Stimulated activated CD8-positive, alpha-beta memory T cell treated with anti-CD3 and anti-CD28 coated beads, Interleukin-4, amount 100 ng/mL, for 4 hours (primary cell): ENCODE measurements around the gene CCL28.
"Not testable (repeated sequence)": the region's sequence is repeated elsewhere in the genome, so short reads cannot be mapped to it uniquely, and the experiment has no call there.

ENCODE experiments used
- DNase-seq, 2 donors: peaks; one replicate each; pipeline ENCODE4 v3.0.0-alpha.2; 2020; ENCODE audit warnings: low read depth in 2 of 2, low spot score in 1 of 2

CCL28 gene, protein sequence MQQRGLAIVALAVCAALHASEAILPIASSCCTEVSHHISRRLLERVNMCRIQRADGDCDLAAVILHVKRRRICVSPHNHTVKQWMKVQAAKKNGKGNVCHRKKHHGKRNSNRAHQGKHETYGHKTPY

DNA sequence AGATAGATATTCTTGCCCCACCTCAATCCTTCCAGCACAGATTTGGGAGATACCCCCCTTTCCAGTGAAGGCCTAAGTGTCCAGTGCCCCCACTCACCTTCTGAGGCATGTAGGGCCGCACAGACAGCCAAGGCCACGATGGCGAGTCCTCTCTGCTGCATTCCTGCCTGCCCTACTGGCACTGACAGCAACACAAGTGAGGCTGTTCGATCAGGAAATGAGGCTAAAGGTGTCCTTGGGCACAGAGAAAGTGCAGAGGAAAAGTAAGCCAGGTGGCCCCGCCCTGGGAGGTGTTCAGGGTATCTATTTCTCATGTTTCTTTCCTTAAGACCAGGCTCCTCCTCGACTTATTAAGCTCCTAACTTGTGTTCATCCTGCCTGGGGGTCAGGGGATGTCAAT, at the start of gene CCL28:
CCL28 (minus strand) TSS at position 236 of the 400 bp plus-strand sequence; CDS start at position 161, 75 bp downstream.
- no peak for DNase-seq

DNA sequence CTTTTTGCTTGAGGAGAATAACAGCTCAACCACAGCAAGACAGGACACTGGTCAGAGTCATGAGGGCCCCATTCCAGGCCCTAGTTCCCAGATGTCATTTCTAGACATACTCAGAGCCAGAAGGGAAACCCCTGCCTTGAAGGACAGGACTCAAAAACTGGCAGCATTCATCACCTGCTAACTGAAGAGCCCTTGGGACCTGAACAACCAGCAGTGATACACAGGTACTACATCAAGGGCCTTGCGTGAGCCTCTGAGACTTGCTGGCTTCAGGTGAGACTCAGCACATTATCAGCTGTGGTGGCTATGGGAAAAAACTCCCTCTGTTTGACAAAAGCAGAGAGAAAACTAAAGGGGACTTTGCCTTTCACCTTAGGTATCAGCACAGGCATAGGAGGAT, 48.9 kb upstream of the CCL28 start:
- no peak for DNase-seq

DNA sequence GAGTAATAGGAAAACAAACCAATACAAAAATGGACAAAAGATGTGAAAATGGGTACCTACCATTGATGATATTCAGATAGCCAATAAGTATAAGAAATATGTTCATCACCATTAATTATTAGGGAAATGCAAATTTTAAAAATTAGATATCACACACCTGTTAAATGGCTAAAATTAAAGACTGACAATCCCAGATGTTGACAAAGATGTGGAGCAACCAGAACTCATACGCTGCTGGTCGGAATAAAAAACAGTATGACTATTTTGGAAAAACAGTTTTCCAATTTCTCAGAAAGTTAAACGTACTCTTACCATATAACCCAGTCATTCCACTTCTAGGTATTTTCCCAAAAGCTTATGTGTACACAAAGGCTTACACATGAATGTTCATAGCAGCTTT, 44.4 kb upstream of the CCL28 start:
- DNase-seq = no peak

DNA sequence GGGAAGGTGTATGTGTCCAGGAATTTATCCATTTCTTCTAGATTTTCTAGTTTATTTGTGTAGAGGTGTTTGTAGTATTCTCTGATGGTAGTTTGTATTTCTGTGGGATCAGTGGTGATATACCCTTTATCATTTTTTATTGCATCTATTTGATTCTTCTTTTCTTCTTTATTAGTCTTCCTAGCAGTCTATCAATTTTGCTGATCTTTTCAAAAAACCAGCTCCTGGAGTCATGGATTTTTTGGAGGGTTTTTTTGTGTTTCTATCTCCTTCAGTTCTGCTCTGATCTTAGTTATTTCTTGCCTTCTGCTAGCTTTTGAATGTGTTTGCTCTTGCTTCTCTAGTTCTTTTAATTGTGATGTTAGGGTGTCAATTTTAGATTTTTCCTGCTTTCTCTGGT, 29.4 kb upstream of the CCL28 start:
- not testable (repeated sequence) for DNase-seq

DNA sequence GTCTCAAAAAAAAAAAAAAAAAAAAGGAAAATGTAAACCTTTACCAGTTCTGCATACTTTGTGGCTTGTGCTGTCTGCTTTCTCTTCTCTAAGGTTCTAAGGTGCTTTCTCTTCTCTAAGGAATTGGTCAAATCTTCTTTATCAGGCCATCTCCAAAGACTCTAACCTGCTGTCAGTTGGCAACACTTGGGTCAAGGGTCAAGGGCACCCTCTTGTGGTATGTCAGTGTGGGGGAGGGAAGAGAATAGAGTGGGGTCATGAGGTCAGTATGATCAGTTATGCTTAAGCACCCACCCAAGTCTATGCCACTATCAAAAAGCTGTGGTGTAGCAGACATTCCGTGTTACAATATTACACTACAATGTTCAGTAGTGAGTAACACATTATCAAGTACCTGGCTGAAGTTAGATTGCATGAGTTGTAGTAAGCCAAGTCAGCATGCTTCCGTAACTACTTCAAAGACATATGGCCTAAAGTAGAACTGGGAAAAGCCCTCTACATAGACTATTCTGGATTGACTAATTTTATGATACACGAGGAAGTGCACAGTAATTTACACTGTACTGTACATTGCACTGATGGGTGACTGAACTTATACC, 25.0 kb upstream of the CCL28 start:
- DNase-seq = no peak

DNA sequence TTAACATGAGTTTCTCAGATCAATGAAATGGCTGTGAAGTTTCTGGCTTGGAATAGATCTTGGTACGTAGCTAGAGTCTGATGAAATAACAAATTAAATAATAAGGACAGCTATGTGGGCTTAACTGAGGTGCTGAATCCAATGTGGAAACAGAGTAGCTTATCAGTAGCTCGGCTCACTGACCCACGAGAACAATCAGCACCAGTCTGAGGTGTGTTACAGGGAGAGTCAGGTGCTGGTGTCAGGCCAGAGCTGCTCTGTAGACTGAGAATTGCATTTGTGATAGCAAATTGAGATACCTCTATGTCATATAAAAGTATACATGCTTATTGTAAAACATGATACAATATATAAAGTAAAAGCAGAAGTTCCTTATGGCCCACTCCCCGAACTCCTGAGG, 21.2 kb upstream of the CCL28 start:
- no peak for DNase-seq

DNA sequence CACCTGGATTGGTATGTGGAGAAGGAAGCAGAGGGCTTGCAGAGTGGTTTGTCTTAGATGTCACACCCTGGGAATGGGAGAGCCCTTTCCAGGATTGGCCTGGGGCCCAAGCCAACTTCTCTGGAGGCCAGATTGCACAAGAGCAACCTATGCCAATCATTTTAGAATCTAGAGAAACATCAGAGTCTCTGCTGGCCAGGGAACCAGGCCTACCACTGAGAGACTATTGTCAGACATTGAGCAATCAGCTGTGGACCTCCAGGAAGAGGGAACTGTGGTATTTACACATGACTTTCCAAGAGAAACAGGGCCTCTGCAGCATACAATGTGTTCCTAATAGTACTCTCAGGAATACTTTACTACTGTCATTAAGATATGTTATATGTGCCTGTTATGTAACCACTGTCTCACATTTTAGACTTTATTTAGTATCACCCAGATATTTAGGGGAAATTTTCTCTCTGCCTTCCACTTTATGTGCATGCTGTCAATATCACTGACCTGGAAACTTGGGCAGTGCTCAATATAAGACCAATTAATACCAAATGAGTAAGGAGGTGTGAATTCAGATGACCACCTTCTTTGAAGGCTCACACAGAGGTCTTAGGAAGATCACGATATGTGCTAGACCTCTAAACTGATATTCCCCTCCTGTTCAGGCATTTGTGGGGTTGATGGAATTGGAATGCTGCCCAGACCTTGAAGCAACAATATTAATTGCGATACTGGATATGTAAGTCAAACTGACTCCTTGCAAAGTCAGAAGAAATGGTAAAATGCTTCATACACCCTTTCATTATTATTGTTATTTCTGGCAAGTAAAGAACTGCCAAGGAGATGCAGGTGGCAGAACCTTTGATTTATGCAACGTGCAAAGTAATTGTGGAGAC, 20.5 kb upstream of the CCL28 start:
- no peak for DNase-seq

DNA sequence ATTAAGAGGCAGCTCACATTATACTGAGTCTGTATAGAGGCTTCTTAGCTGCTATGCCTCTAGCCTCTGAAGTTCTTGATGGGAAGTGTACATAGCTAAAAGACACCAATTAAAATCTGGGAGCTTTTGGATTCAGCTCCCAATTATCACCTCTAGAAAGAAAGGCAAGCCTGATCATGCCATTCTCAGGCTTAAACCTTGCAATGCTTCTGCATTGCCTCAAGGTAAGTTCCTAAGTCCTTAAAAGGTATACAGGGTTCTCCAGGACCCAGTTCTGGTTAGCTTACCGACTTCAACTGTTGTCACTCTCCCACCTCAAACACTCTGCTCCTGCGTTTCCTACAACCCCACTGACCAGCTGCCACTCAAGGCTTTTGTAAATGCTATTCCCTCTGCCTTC, 17.5 kb upstream of the CCL28 start:
- DNase-seq = no peak

DNA sequence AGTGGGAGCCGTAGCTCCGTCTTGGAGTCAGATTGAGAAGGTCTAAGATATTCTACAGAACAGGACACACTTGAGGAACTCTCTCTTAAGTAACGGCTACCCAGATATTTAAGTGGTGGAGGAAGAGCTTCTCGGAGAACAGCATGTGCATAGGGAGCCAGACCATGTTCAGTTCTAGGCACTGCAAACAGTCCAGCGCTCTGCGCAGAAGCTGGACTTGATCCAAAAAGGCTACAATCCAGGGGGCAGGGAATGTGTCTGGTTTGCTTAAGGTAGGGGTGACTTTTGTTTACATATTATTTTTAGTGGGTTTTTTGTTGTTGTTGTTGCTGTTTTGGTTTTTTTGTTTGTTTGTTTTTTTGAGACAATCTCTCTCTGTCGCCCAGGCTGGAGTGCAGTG, 16.8 kb upstream of the CCL28 start:
- no peak for DNase-seq

DNA sequence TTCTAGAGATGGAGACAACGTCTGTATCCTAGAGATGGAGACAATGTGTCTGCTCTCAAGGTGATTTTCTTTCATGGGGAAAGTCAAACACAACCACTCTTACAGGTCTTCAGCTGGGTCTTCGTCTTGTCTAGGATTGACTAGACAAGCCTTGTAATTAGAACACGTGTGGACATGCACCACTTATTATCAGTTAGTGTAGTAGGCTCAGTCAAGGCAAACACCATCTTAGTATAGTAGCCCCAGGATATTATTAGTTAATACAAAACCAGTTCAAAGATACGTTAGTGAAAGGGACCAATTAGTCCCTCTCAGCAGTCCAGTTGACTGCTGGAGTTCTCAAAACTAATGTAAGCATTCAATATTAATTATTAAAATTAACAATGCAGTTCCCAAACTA, 15.1 kb upstream of the CCL28 start:
- DNase-seq = no peak

DNA sequence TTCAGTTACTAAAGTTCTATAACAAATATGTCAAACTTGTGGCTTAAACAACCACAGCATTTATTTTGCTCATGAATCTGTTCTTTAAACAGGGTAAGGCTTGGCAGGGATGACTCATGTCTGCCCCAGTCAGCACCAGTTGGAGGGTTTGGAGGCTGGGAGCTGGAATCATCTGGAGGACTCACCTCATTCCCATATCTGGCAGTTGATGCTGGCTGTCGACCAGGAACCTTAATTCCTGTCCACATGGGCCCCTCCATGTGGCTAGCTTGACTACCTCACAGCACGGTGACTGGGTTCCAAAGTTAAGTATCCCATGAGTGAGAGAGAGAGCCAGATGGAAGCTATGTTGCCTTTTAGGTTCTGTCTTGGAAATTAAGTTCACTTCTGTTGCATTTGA, 13.8 kb upstream of the CCL28 start:
- no peak for DNase-seq

DNA sequence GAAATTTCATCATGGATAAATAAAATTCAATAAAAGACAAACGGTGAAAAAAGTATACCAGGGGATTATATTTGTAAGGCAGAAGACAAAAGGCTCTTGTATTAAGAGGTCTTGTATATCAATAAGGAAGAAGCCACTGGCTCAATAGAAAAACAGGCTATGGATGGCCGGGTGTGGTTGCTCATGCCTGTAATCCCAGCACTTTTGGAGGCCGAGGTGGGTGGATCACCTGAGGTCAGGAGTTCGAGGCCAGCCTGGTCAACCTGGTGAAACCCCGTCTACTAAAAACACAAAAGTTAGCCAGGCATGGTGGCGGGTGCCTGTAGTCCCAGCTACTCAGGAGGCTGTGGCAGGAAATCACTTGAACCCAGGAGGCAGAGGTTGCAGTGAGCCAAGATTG, 10.9 kb upstream of the CCL28 start:
- DNase-seq = not testable (repeated sequence)

DNA sequence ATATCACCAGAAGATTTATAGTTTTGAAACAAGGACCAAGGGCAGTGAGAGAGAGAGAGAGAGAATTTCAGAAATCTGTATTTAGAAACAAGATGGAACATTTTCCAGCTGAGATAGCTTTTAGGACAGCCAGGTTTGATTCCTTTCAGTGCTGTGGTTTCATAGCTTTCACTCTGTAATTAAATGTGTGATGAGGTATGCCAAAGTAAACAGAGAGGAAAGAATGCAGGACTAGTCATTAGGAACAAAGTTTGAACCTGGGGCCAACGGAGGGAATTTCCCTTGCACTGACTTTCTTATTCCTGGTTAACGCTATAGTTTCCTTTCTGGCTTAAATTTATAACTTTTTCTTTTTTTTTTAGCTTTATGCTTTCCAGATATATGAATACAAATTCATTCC, 10.0 kb upstream of the CCL28 start:
- no peak for DNase-seq

DNA sequence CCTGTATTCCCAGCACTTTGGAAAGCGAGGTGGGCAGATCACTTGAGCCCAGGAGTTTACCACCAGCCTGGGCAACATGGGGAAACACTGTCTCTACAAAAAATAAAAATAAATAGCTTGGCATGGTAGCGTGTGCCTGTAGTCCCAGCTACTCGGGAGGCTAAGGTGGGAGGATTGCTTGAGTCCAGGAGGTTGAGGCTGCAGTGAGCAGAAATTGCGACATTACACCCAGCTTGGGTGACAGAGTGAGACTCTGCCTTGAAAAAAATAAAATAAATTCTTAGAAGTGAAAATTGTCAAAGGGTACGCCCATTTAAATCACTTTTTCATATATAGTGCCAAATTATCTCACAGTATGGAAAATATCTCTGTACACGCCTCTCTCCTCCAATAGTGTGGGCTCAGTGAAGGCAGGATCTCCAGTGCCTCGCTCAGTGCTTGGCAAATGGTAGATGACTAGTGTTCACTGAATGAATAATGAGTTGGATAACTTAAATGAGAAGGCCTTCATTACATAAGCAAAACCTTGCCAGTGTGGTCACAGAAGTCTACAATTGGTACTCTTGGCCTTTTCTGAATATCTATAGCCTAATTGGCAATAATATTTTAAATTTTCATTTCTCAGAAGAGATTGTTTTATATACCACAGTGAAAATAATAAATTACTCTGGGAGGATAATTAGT, 9.4 kb upstream of the CCL28 start:
- no peak for DNase-seq

DNA sequence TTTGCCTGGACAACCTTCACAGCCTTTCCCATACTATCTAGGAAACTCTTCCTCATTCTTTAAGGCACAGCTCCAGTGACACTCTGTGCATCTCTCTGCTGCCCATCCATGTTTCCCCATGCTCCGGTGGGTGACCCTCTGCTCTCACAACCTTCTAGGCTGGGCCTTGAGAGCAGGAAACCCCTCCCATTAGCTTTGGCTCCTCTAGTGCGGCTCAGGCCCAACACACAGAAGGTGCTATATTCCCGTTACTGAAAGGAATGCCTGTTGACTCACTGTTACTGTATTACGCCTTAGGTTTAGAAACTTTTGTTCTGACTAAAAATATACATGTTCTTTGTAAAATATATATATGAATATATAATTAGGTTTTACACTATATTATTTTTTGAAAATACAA, 8.1 kb upstream of the CCL28 start:
- DNase-seq = no peak

DNA sequence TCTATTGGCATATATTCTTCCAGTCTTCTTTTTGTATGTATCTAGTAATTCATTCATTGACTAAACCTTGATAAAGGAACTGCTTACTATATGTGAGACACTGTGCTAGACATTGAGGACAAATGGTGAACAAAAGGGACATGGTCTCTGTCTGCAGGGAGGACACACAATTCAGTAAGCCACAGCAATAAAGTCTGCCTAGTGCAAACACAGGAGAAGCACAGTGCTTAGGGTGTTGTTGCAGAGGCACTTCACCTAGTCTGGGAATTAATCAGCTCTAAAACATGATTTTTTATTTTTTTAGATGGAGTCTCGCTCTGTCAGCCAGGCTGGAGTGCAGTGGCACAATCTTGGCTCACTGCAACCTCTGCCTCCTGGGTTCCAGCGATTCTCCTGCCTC, 6.4 kb upstream of the CCL28 start:
- no peak for DNase-seq

DNA sequence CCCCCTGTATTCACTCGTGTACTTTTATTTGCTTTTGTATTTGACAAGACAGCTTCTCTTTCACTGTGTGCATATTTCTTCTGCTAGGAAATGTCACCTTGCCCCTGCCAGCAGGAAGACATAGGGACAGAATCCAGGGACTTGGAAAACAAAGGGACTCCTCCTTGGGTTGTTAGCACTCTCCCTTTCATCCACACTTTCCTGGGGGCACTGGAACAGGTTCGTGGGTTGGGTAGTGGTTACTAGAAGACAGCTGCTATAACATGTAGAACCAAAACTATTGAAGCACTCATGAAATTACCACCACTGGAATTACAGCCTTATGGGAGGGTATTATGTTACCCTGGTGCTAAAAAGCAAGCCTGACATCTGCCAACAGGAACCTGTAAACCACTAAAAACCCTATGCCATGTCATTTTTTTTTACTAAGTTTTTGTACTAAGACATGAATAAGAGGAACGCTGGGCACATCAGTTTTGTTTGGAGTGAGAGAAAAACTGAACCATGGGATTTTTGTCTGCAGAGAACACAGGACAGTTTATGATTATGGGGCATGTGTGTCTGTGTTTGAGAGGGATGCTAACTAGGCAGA, 4.7 kb upstream of the CCL28 start:
- no peak for DNase-seq

DNA sequence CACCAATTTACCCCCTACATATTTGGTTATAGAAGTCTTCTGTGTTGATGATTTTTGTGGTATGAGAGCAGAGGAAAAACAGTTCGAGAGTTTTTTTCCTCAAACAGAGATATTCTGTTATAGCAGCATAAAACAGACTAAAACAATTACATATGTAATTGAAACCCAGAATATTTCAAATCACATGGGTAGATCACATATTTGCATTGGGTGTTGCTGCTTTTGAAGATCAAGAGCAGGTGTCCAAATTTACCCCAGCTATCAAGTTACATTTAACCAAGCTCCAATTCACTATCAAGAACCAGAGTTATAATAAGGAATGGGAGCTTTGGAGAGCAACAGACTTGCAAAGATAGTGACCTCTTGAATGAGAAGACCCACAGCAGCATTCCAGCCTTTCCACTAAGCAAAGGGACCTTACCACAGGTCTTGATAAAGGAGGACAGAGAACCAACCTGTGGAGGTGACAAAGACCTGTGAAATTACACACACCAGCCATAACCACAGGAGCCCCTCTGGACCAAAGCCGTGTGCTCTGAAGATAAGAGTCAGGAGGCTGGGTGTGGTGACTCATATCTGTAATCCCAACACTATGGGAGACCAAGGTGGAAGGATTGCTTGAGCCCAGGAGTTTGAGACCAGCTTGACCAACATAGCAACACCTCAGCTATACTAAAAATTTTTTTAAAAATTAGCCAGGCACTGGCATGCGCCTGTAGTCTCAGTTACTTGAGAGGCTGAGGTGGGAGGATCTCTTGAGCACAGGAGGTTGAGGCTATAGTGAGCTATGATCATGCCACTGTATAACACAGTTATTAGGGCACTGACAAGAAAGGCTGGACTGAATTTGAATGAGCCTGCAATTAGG, 4.0 kb upstream of the CCL28 start:
- DNase-seq = no peak

DNA sequence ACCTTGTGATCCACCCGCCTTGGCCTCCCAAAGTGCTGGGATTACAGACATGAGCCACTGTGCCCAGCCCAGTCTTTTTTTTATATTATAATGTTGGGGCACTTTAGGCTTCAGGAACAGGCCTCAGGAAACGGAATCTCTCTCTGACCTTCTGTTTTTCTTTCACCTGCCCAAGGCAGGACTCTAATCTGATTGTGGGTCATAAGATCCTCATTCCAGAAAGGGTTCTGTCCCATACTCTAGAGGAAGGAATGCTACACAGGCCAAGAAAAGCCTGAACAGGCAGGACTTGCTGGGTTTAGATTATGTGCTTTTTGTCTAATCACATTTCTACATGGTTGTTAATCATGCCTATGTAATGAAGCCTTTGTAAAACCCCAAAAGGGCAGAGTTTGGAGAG, 1.8 kb upstream of the CCL28 start:
- DNase-seq = no peak

DNA sequence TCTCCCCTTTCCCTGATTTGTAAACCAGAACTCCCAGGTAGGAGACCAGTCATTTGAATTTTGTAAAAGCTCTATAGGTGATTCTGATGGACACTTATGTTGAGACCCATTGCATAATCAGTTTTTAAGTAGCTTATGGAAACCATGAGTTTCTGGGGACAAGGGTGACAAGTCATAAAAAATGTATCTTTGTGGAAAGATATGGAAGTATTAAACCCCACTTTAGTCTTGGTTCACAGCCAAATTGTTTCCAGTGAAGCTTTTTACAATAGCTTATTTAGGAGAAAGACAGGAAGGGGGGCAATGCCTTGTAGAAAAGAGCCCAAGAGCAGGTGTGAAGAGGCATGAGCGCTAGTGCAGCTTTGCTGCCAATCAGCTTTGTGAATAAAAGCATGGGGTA, 453 bp upstream of the CCL28 start:
- DNase-seq = no peak

DNA sequence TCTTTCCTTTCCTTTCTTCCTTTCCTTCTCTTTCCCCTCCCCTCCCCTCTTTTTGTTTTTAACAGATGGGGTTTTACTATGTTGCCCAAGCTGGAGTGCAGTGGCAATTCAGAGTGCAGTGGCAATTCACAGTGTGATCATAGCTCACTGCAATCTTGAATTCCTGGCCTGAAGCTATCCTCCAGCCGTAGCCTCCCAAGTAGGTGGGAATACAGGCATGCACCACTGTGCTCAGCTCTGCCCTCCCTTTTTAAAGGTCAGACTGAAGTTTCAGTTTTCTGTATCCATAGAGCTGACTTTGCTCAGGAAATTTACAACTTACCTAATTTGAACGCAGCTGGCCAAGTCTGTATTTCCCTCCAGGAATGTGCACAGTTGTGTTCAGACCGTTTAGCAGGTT, 696 bp downstream of the CCL28 start:
- no peak for DNase-seq
